ENCODE data around the gene LLCFC1. TPM values are rescaled to one million over a fixed set of nuclear protein-coding genes. Genes with fewer than 3 reads are reported as not detected.

LLCFC1 gene
- total RNA-seq, 1 experiment from 2014 or later: not detected

GRCh38 chr7:142940966-142941535 is 1.8 kb downstream of the LLCFC1 start:
- H3K4me3 ChIP-seq (ENCODE audit: low read depth, low read length, poor library complexity, severe bottlenecking): no peak overlapping the region
- no TSS peak for BruUV-seq (replicated peaks)
- DNase-seq (ENCODE audit: low spot score): no peak
- no peaks in the 10 kb centered on the region for H3K9me3 ChIP-seq (ENCODE audit: low read depth, low read length, poor library complexity, severe bottlenecking)
- intact Hi-C loops (cut with micrococcal nuclease; ENCODE audit: unreplicated experiment): loop anchor here (10.0 kb wide), 1 partner anchor 1156 kb away; no protein-coding TSS in a partner anchor
- H3K36me3 ChIP-seq (ENCODE audit: insufficient read depth, low read length, poor library complexity, severe bottlenecking): no peaks in the 10 kb centered on the region
- ChIA-PET CTCF (no interaction called here), POLR2A (ENCODE audit: low non-redundant PET) (no interaction called here)
- no peaks in the 10 kb centered on the region for H3K27me3 ChIP-seq (replicated peaks; ENCODE audit: insufficient read depth, low read depth, low read length, poor library complexity)
- TF ChIP-seq EZH2 (IDR thresholded peaks at IDR 0.05; ENCODE audit: borderline replicate concordance, low read depth, low read length, poor library complexity, severe bottlenecking) (no peak), CTCF (conservative IDR thresholded peaks at IDR 0.05; ENCODE audit: low read depth, low read length) (no peak)
- H3K27ac ChIP-seq (ENCODE audit: low read depth, low read length, poor library complexity, severe bottlenecking): no peak overlapping the region
- no peaks in the 10 kb centered on the region for H3K4me1 ChIP-seq (ENCODE audit: insufficient read depth, low read length, poor library complexity, severe bottlenecking)

GRCh38 chr7:142941541-142941940 is 2.3 kb downstream of the LLCFC1 start:
- BruUV-seq (replicated peaks): no TSS peak
- Histone ChIP-seq H3K4me3 (ENCODE audit: low read depth, low read length, poor library complexity, severe bottlenecking) (no peak overlapping the region), H3K9me3 (ENCODE audit: low read depth, low read length, poor library complexity, severe bottlenecking) (no peaks in the 10 kb centered on the region), H3K4me1 (ENCODE audit: insufficient read depth, low read length, poor library complexity, severe bottlenecking) (no peaks in the 10 kb centered on the region), H3K27me3 (replicated peaks; ENCODE audit: insufficient read depth, low read depth, low read length, poor library complexity) (no peaks in the 10 kb centered on the region), H3K27ac (ENCODE audit: low read depth, low read length, poor library complexity, severe bottlenecking) (no peak overlapping the region), H3K36me3 (ENCODE audit: insufficient read depth, low read length, poor library complexity, severe bottlenecking) (no peaks in the 10 kb centered on the region)
- DNase-seq (ENCODE audit: low spot score): no peak
- TF ChIP-seq CTCF (conservative IDR thresholded peaks at IDR 0.05; ENCODE audit: low read depth, low read length): no peak
- TF ChIP-seq EZH2 (IDR thresholded peaks at IDR 0.05; ENCODE audit: borderline replicate concordance, low read depth, low read length, poor library complexity, severe bottlenecking): no peak
- ChIA-PET CTCF (no interaction called here), POLR2A (ENCODE audit: low non-redundant PET) (no interaction called here)
- intact Hi-C loops (cut with micrococcal nuclease; ENCODE audit: unreplicated experiment): loop anchor here (10.0 kb wide), 1 partner anchor 1157 kb away; no protein-coding TSS in a partner anchor

- no peak for TF ChIP-seq EZH2 (IDR thresholded peaks at IDR 0.05; ENCODE audit: borderline replicate concordance, low read depth, low read length, poor library complexity, severe bottlenecking)
- no peak for TF ChIP-seq CTCF (conservative IDR thresholded peaks at IDR 0.05; ENCODE audit: low read depth, low read length)
- Histone ChIP-seq H3K27ac (ENCODE audit: low read depth, low read length, poor library complexity, severe bottlenecking) (no peak overlapping the region), H3K4me3 (ENCODE audit: low read depth, low read length, poor library complexity, severe bottlenecking) (no peak overlapping the region), H3K9me3 (ENCODE audit: low read depth, low read length, poor library complexity, severe bottlenecking) (no peaks in the 10 kb centered on the region), H3K36me3 (ENCODE audit: insufficient read depth, low read length, poor library complexity, severe bottlenecking) (no peaks in the 10 kb centered on the region), H3K4me1 (ENCODE audit: insufficient read depth, low read length, poor library complexity, severe bottlenecking) (no peaks in the 10 kb centered on the region), H3K27me3 (replicated peaks; ENCODE audit: insufficient read depth, low read depth, low read length, poor library complexity) (no peaks in the 10 kb centered on the region)
- ChIA-PET POLR2A (ENCODE audit: low non-redundant PET) (no interaction called here), CTCF (no interaction called here)
- no TSS peak for BruUV-seq (replicated peaks)
- intact Hi-C loops (cut with micrococcal nuclease; ENCODE audit: unreplicated experiment): loop anchor here (10.0 kb wide), 1 partner anchor 1158 kb away; no protein-coding TSS in a partner anchor
- no peak for DNase-seq (ENCODE audit: low spot score)
These were observed 3.5 kb downstream of the LLCFC1 start for GRCh38 chr7:142942746-142943145.
